Measurements from ENCODE around the gene HOXD10.

The HOXD10 gene

GRCh38 chr2:176124947-176125771, 8.6 kb downstream of the HOXD10 start:
- TF ChIP-seq CTCF (conservative IDR thresholded peaks at IDR 0.05) = no peak
- no peak for TF ChIP-seq ZFX (IDR thresholded peaks at IDR 0.05)
- no peak overlapping the region for H3K27ac ChIP-seq

DNA sequence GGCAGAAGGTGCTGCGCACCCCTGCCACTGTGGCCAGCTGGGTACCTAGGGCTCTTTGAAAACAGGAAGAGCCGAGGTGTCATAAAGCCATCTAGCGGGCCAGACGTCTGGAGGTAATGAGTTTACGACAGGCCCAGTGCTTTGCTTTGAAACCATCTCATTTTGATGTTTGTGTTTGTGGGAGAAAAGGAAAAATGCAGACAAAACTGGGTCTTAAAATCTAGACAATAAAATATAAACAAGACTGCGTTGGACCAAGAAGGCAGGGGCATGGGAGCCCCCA, 9.1 kb downstream of the HOXD10 start:
- TF ChIP-seq ZFX (IDR thresholded peaks at IDR 0.05) (no peak), CTCF (conservative IDR thresholded peaks at IDR 0.05) (no peak)
- no peak overlapping the region for H3K27ac ChIP-seq

DNA sequence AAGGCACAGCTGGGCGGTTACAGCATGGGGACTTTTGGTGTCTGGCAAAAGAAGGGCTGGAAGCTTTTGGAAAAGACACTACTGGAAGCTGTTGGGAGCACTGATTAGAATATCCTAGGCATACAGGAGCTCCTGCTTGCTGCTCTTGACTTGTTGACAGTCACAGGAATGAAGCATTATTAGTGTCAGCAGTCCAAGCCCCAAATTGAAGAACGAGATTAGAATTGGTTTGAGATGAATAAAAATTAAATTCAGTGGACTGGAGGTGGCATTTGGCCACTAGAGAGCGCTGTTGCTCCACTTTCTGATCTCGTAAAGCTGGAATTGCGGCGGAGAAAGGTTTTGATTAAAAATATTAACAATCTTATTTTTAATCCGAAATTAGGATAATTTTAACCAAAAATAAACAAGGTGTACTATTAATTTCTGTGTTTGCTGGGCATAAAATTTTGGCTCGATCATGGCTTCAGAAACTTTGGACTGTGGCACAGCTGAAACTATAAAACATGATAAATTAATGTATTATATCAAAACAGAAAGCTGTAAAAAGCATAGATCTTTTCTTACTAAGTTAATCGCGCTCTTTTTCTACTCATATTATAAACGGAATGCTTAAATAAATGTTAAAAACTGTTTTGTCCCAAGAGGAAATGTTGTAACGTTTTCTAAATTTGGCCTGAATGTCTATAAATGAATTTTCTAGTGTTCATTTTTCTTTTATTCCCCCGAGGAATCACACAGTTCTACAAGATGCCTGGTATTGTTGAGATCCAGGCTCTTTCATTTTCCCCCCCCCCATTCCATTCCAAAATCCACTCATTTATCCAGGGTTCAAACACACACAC, 10.6 kb downstream of the HOXD10 start:
- no peak overlapping the region for H3K27ac ChIP-seq
- TF ChIP-seq ZFX (IDR thresholded peaks at IDR 0.05) = no peak
- peak; percentile 87 for TF ChIP-seq CTCF (conservative IDR thresholded peaks at IDR 0.05)

GRCh38 chr2:176127774-176128072, 11.1 kb downstream of the HOXD10 start:
- no peak for TF ChIP-seq CTCF (conservative IDR thresholded peaks at IDR 0.05)
- H3K27ac ChIP-seq = no peak overlapping the region

- TF ChIP-seq CTCF (conservative IDR thresholded peaks at IDR 0.05) (no peak), ZFX (IDR thresholded peaks at IDR 0.05) (no peak)
- H3K27ac ChIP-seq = no peak overlapping the region
Measured at GRCh38 chr2:176128172-176128981, 11.8 kb downstream of the HOXD10 start.

GRCh38 chr2:176128982-176129796, 12.6 kb downstream of the HOXD10 start, which contains the start of gene HOXD8:
TSS of gene HOXD8 (plus strand) at chr2:176129705. CDS start at chr2:176130367, 662 bp downstream.
- no peak within 1 kb of the TSS for H3K27ac ChIP-seq
- TF ChIP-seq CTCF (conservative IDR thresholded peaks at IDR 0.05) (no peak), ZFX (IDR thresholded peaks at IDR 0.05) (no peak)
